ENCODE data around the gene TGFB1.
A peak's percentile ranks its signal among the peaks of the same experiment; 100 is the strongest.

Gene TGFB1

GRCh38 chr19:41341669-41342490, 11.8 kb downstream of the TGFB1 start:
- DNase-seq (ENCODE audit: low read depth in 2 of 2), result no peak

- DNase-seq (ENCODE audit: low read depth in 2 of 2), result no peak
Measured at GRCh38 chr19:41339936-41340335, 13.8 kb downstream of the TGFB1 start.

GRCh38 chr19:41335467-41335866, 18.3 kb downstream of the TGFB1 start:
- DNase-seq (ENCODE audit: low read depth in 2 of 2), result no peak

- no peak for DNase-seq (ENCODE audit: low read depth in 2 of 2)
Measured at GRCh38 chr19:41334793-41335192, 18.9 kb downstream of the TGFB1 start.

GRCh38 chr19:41332468-41332867, 21.3 kb downstream of the TGFB1 start:
- DNase-seq (ENCODE audit: low read depth in 2 of 2), result no peak

GRCh38 chr19:41332000-41332399, 21.7 kb downstream of the TGFB1 start:
- no peak for DNase-seq (ENCODE audit: low read depth in 2 of 2)

- no peak for DNase-seq (ENCODE audit: low read depth in 2 of 2)
Measured at GRCh38 chr19:41330946-41331678, 22.6 kb downstream of the TGFB1 start.

- no peak for DNase-seq (ENCODE audit: low read depth in 2 of 2)
Measured at GRCh38 chr19:41330481-41330880, 23.2 kb downstream of the TGFB1 start.

- no peak for DNase-seq (ENCODE audit: low read depth in 2 of 2)
Measured at GRCh38 chr19:41328842-41329225, 24.9 kb downstream of the TGFB1 start.

GRCh38 chr19:41328157-41328841, 25.4 kb downstream of the TGFB1 start:
- DNase-seq (ENCODE audit: low read depth in 2 of 2), result peak; percentile 39 to 46

- DNase-seq (ENCODE audit: low read depth in 2 of 2), result peak; percentile 83 to 87
Measured at GRCh38 chr19:41327576-41328156, 26.1 kb downstream of the TGFB1 start.

GRCh38 chr19:41327076-41327575, 26.6 kb downstream of the TGFB1 start:
- DNase-seq (ENCODE audit: low read depth in 2 of 2), result no peak

- DNase-seq (ENCODE audit: low read depth in 2 of 2), result no peak
Measured at GRCh38 chr19:41325947-41326706, 27.6 kb downstream of the TGFB1 start.

GRCh38 chr19:41325640-41325946, 28.1 kb downstream of the TGFB1 start:
- DNase-seq (ENCODE audit: low read depth in 2 of 2), result no peak

- no peak for DNase-seq (ENCODE audit: low read depth in 2 of 2)
Measured at GRCh38 chr19:41324921-41325639, 28.6 kb downstream of the TGFB1 start.

- DNase-seq (ENCODE audit: low read depth in 2 of 2), result no peak
Measured at GRCh38 chr19:41324231-41324702, 29.5 kb downstream of the TGFB1 start.

- no peak for DNase-seq (ENCODE audit: low read depth in 2 of 2)
Measured at GRCh38 chr19:41323430-41324125, 30.1 kb downstream of the TGFB1 start.

- DNase-seq (ENCODE audit: low read depth in 2 of 2), result no peak
Measured at GRCh38 chr19:41323023-41323422, 30.7 kb downstream of the TGFB1 start.

GRCh38 chr19:41322451-41322850, 31.3 kb downstream of the TGFB1 start:
- no peak for DNase-seq (ENCODE audit: low read depth in 2 of 2)

Data from stimulated activated CD8-positive, alpha-beta memory T cell treated with anti-CD3 and anti-CD28 coated beads, Interleukin-2, amount 100 ng/mL, for 48 hours (primary cell).